RWPE1 (cell line): ENCODE results near the gene EEF2.

Source experiments
- CTCF ChIA-PET: fragments of 350-600 bp; sonication (Branson Sonifier 250); formaldehyde crosslinking; extraction: SDS; loops from one replicate; lab custom pipeline; 2021; lab: Yijun Ruan, JAX
- POLR2A ChIA-PET: fragments of 400-600 bp; formaldehyde crosslinking; extraction: SDS; loops from one replicate; lab custom pipeline; 2020; ENCODE audit warnings: antibody characterized with exemption; ENCODE audit not compliant: low non-redundant PET; lab: Yijun Ruan, JAX
- DNase-seq: peaks from one replicate; pipeline ENCODE4 v3.0.0; 2012; ENCODE audit warnings: low spot score
- H3K27ac ChIP-seq: fragments of 450-650 bp; 2 replicates; pipeline ENCODE4 v1.5.1; 2017
- TF ChIP-seq, protein P1 (sequence below): fragments of 450-650 bp; conservative IDR thresholded peaks from 2 replicates; pipeline ENCODE4 v1.5.1; 2017; ENCODE audit warnings: low read depth, mild to moderate bottlenecking

The EEF2 gene

DNA sequence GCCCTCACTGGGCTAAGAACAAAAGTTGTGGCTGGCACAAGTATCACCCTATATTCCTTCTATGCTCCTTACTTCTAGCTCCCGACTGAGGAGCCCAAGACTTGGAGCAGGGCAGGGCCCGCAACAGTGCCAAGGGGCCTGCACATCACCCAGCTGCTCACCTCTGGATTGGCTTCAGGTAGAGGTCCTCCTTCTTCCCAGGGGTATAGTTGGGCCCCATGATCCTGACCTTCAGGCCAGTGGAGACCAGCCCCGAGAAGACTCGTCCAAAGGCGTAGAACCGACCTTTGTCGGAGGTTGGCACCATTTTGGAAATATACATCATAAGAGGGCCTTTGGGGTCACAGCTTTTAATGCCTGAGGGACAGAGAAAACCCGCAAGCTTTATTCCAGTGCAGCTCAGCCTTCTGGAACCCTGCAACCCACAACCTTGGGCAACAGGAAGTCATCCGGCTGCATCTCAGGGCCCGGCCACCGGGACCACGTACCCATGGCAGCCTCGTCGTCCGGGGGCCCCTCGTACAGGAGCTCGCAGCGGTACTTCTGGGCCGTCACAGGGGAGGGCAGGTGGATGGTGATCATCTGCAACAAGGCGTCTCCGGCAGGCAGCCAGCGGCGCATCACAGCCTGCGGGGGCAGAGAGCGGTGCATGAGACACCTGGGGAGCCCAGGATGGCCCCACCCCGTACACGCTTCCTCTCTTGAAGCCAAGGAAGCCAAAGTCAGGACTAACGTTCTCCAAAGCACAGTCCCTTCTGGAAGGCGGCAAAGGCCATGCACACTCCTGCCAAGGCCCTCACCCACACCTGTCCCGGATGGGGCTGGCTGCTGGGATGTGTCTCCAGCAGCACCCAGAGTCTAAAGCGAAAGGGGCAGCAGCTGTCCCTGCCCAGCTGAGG is 4.7 kb downstream of the EEF2 start:
- H3K27ac ChIP-seq: peak overlapping the region; percentile 87
- CTCF ChIA-PET: no interaction called here
- POLR2A ChIA-PET: no interaction called here
- DNase-seq: no peak
- TF ChIP-seq, protein P1, sequence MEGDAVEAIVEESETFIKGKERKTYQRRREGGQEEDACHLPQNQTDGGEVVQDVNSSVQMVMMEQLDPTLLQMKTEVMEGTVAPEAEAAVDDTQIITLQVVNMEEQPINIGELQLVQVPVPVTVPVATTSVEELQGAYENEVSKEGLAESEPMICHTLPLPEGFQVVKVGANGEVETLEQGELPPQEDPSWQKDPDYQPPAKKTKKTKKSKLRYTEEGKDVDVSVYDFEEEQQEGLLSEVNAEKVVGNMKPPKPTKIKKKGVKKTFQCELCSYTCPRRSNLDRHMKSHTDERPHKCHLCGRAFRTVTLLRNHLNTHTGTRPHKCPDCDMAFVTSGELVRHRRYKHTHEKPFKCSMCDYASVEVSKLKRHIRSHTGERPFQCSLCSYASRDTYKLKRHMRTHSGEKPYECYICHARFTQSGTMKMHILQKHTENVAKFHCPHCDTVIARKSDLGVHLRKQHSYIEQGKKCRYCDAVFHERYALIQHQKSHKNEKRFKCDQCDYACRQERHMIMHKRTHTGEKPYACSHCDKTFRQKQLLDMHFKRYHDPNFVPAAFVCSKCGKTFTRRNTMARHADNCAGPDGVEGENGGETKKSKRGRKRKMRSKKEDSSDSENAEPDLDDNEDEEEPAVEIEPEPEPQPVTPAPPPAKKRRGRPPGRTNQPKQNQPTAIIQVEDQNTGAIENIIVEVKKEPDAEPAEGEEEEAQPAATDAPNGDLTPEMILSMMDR: no peak

DNA sequence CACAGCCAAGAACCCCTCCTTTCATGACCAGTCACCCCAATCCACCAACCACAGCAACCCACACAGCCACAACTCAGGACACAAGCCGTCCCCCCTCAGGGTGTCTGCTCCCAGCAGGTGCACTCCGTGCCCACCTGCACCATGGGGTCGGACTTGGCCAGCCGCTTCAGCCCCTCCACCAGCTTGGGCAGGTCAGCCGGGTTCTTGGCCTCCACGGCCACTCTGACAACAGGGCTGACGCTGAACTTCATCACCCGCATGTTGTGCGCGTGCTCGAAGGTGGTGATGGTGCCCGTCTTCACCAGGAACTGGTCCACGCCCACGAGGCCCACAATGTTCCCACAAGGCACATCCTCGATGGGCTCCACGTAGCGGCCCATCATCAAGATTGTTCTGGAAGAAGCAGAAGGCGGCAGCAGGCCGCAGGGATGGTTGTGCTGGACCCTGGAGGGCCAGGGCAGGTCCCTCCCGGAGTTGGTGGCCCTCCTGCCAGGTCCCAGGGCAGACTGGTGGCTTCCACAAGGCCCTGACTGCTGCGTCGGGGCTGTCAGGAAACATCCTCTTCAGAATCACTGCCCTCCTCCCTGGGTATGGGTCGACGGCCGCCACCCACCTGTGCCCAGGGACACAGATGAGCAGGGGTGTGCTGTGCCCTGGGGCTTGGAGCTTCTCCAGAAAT is 5.5 kb downstream of the EEF2 start:
- peak overlapping the region; percentile 87 for H3K27ac ChIP-seq
- ChIA-PET CTCF (no interaction called here), POLR2A (no interaction called here)
- TF ChIP-seq, protein P1: no peak
- no peak for DNase-seq

DNA sequence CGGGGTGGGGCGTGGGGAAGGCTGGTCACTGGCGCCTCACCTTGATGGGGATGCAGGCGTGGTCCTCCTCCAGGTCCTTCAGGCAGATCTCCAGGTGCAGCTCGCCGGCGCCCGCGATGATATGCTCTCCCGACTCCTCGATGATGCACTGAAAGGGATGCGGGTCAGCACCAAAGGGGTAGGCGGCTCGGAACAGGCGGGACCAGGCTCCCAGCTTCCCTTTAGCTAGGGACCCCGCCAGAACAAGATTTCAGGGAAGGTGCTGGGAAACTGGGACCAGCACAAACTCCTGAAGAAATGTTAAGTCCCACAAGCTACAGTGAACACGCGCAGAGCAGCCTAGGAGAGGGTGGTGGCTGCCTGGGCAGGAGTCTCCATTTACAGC is 6.0 kb downstream of the EEF2 start:
- H3K27ac ChIP-seq: peak overlapping the region; percentile 87
- TF ChIP-seq, protein P1: no peak
- no peak for DNase-seq
- POLR2A ChIA-PET: interaction anchor here (0.6 kb wide), 1 partner anchor 114 kb away, joined by 3 read pairs; no protein-coding TSS in a partner anchor
- CTCF ChIA-PET: interaction anchor here (1.4 kb wide), 1 partner anchor 10 kb away, joined by 3 read pairs; no protein-coding TSS in a partner anchor

DNA sequence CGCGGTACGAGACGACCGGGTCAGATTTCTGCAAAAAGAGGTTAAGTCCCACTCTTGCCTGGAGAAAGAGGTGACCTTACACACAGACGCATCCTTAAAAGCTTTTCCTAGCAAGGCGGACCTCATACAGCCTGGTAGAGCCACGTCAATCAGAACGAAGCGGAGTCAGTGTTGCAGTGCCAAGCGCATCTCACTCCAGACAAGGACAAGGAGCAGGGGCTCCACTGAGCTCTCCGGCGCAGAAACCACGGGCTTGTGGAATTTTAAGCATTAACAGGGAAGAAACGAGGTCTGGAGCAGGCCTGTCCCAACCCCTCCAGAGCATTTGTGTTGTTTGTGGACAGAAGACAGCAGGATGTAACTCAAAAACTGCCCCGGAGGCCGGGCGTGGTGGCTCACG is 7.1 kb downstream of the EEF2 start:
- TF ChIP-seq, protein P1: no peak
- POLR2A ChIA-PET: no interaction called here
- no peak for DNase-seq
- CTCF ChIA-PET: interaction anchor here (1.4 kb wide), 1 partner anchor 9 kb away, joined by 3 read pairs; no protein-coding TSS in a partner anchor
- peak overlapping the region; percentile 87 for H3K27ac ChIP-seq

DNA sequence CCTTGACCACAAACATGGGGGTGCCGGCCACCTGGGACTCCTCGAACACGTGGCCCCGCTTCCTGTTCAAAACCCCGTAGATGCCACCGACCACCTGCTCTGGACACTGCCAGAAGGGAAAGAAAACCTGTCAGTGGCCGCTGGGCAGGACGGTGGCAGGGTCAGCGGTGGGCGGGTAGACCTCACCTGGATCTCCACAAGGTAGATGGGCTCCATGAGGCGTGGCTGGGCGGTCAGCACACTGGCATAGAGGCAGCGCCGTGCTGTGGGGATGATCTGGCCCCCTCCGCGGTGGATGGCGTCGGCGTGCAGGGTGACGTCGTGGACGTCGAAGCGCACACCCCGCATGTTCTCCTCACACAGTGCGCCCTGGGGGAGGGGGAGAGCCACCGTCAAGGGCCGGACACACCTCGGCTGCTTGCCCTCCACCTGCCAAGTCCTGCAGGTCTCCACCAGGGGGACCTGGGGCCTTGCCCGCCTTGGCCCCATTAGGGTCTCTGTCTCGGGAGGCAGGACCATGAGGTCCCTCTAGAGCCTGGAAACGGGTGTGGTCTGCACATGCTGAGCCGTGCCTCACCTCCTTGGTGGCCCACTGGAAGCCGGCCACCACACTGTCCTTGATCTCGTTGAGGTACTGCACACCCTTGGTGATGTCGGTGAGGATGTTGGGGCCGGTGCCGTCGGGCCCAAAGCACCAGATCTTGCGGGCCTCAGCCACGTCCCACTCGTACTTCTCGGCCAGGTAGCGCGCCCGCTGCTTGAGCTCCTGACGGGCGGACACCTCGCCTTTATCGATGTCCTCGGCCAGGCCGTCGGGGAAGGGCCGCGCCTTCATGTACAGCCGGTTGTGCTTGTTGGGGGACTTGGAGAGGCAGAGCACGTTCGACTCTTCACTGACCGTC is 7.8 kb downstream of the EEF2 start:
- peak overlapping the region; percentile 87 for H3K27ac ChIP-seq
- TF ChIP-seq, protein P1: no peak
- ChIA-PET POLR2A (no interaction called here), CTCF (interaction anchor here (0.6 to 1.4 kb wide), 2 partner anchors 8 to 11 kb away, joined by 3 read pairs; no protein-coding TSS in a partner anchor)
- no peak for DNase-seq
